Spleen (tissue), 11 donors: Measurements from ENCODE around the gene HECTD1. TPM values are rescaled to one million over a fixed set of nuclear protein-coding genes. Genes with fewer than 3 reads are reported as not detected.

Experiments
- DNase-seq: peaks from one replicate; pipeline ENCODE4 v3.0.0-alpha.2; 2020
- H3K27ac ChIP-seq, 8 donors: fragments of 200-600 bp; sonication (generic) in 7 of 8; 1 replicate in 4 of 8; 2 replicates in 4 of 8; pipeline versions ENCODE4 v1.5.0 to v1.8.0; 2016 to 2021; ENCODE audit warnings: inconsistent platforms in 4 of 8, mild to moderate bottlenecking in 4 of 8, moderate library complexity in 1 of 8
- H3K27me3 ChIP-seq, 7 donors: fragments of 200-600 bp; sonication (generic) in 6 of 7; replicated peaks in 1 of 7; 1 replicate in 4 of 7; 2 replicates in 3 of 7; pipeline versions ENCODE4 v1.5.0 to v1.8.0; 2016 to 2021; ENCODE audit warnings: inconsistent platforms in 3 of 7, mild to moderate bottlenecking in 1 of 7
- H3K36me3 ChIP-seq, 6 donors: fragments of 200-600 bp; sonication (generic) in 5 of 6; 1 replicate in 4 of 6; 2 replicates in 2 of 6; pipeline versions ENCODE4 v1.5.0 to v1.8.0; 2016 to 2021; ENCODE audit warnings: inconsistent platforms in 2 of 6
- H3K4me1 ChIP-seq, 6 donors: fragments of 200-600 bp; sonication (generic) in 5 of 6; 1 replicate in 3 of 6; 2 replicates in 3 of 6; pipeline versions ENCODE4 v1.5.0 to v1.8.0; 2016 to 2021; ENCODE audit warnings: inconsistent platforms in 3 of 6
- H3K4me3 ChIP-seq, 8 donors: fragments of 200-600 bp; sonication (generic) in 7 of 8; 1 replicate in 4 of 8; 2 replicates in 4 of 8; pipeline versions ENCODE4 v1.5.0 to v1.8.0; 2016 to 2021; ENCODE audit warnings: inconsistent platforms in 4 of 8, mild to moderate bottlenecking in 4 of 8, moderate library complexity in 2 of 8
- H3K9me3 ChIP-seq, 8 donors: fragments of 200-600 bp; sonication (generic) in 7 of 8; 1 replicate in 4 of 8; 2 replicates in 4 of 8; pipeline versions ENCODE4 v1.5.0 to v1.8.0; 2016 to 2021; ENCODE audit warnings: inconsistent platforms in 4 of 8
- CTCF ChIP-seq, 11 experiments: fragments of 200-600 bp in 7 of 11; fragments of 450-650 bp in 4 of 11; sonication (generic) in 4 of 11; IDR thresholded peaks in 8 of 11; conservative IDR thresholded peaks in 3 of 11; 1 replicate in 7 of 11; 2 replicates in 4 of 11; pipeline versions ENCODE4 v1.4.0 to v1.8.0; 2016 to 2021; ENCODE audit warnings: antibody characterized with exemption in 11 of 11, inconsistent platforms in 4 of 11, mild to moderate bottlenecking in 1 of 11
- POLR2A ChIP-seq, 3 donors: fragments of 450-650 bp; IDR thresholded peaks; one replicate each; pipeline ENCODE4 v1.5.1; 2017; ENCODE audit warnings: antibody characterized with exemption in 3 of 3, mild to moderate bottlenecking in 1 of 3
- POLR2AphosphoS5 ChIP-seq, 3 donors: sonication (generic); formaldehyde crosslinking; IDR thresholded peaks; one replicate each; pipeline ENCODE4 v1.5.1; 2017; ENCODE audit warnings: antibody characterized with exemption in 3 of 3
- WGBS, 5 donors: extraction: QIAGEN DNeasy Blood & Tissue Kit in 3 of 5; methylation state at CpG; one replicate each; pipeline versions ENCODE4 v1.1.5 to v1.1.7; 2013 to 2018; 5-methylcytosine and 5-hydroxymethylcytosine counted together
- intact Hi-C: fragments of 100-400 bp; cut with DNase I; formaldehyde crosslinking; loops from one replicate; pipeline ENCODE4 v1.15.0; 2023; ENCODE audit warnings: low total_unique reads
- polyA plus RNA-seq, 3 donors: library from polyadenylated mRNA; stranded (reverse); fragments of 200-250 nt; gene quantifications; one replicate each; pipeline ENCODE4 v1.2.1, GENCODE V29; 2013
- total RNA-seq, 7 donors: library from RNA; depleted of rRNA in 3 of 7; stranded (reverse); fragments of >200 nt in 3 of 7; fragmentation: NEBNext Ultra II Directional in 4 of 7; extraction: Animal tissue kit (Norgen Biotek cat#: 25700) in 4 of 7; gene quantifications; one replicate each; pipeline versions ENCODE4 v1.1.0 to v1.2.1, GENCODE V29; 2016 to 2021
- donor health status: healthy with polysubstance abuse.
- donor health status: DM: no; HTN: no; CAD: no; lungs with moderate emphysema.
- donor health status: DM: no; HTN: no; CAD: no.
- donor health status: Bipolar disorder and iron deficiency.
- donor health status: healthy.
- donor health status: DM: no; HTN: no; CAD: no.
- donor health status: DM: yes; HTN: yes; CAD: no.

HECTD1 gene
- total and polyA plus RNA-seq, 10 donors, result 27.6 to 176 (median 145) TPM

- 83 to 98% (median 89%) methylated on average over 3 of the region's 3 CpGs for WGBS, 5 donors
- no peak for TF ChIP-seq CTCF (IDR thresholded peaks at IDR 0.05 in 8 of 11, conservative IDR thresholded peaks at IDR 0.05 in 3 of 11)
- TF ChIP-seq POLR2A (IDR thresholded peaks at IDR 0.05), result no peak
- no peak for TF ChIP-seq POLR2AphosphoS5 (IDR thresholded peaks at IDR 0.05)
- no peak for DNase-seq
- Histone ChIP-seq H3K9me3 (no peaks in the 10 kb centered on the region), H3K27me3 (no peaks in the 10 kb centered on the region), H3K36me3 (peaks cover 0 to 39% (median 12%) of the 10 kb centered on the region in 6 donors), H3K4me3 (no peak overlapping the region), H3K27ac (no peak overlapping the region), H3K4me1 (peaks cover 0 to 7% (median 0%) of the 10 kb centered on the region in 6 donors)
- intact Hi-C loops, result loop anchor here (5.0 kb wide), 1 partner anchor 101 kb away; no protein-coding TSS in a partner anchor
Observed at GRCh38 chr14:31083781-31084180, 123.8 kb downstream of the HECTD1 start.

- intact Hi-C loops, result loop anchor here (5.0 kb wide), 1 partner anchor 98 kb away; no protein-coding TSS in a partner anchor
- H3K4me3 ChIP-seq, result no peak overlapping the region
- H3K27me3 ChIP-seq, result no peaks in the 10 kb centered on the region
- DNase-seq, result no peak
- H3K36me3 ChIP-seq, result peaks cover 0 to 38% (median 12%) of the 10 kb centered on the region in 6 donors
- WGBS, 5 donors, result 94 to 97% (median 96%) methylated on average over 4 of the region's 4 CpGs
- H3K4me1 ChIP-seq, result peaks cover 0 to 7% (median 0%) of the 10 kb centered on the region in 6 donors
- H3K27ac ChIP-seq, result no peak overlapping the region
- H3K9me3 ChIP-seq, result no peaks in the 10 kb centered on the region
- TF ChIP-seq POLR2AphosphoS5 (IDR thresholded peaks at IDR 0.05) (no peak), POLR2A (IDR thresholded peaks at IDR 0.05) (no peak), CTCF (IDR thresholded peaks at IDR 0.05 in 8 of 11, conservative IDR thresholded peaks at IDR 0.05 in 3 of 11) (no peak)
Observed at GRCh38 chr14:31080484-31080883, 127.1 kb downstream of the HECTD1 start.

- intact Hi-C loops, result loop anchor here (5.0 kb wide), 1 partner anchor 98 kb away; no protein-coding TSS in a partner anchor
- peaks cover 0 to 3% (median 0%) of the 10 kb centered on the region in 8 donors for H3K9me3 ChIP-seq
Observed at GRCh38 chr14:31080056-31080455, 127.5 kb downstream of the HECTD1 start.

GRCh38 chr14:31078766-31079165, 128.8 kb downstream of the HECTD1 start:
- intact Hi-C loops, result no loop called here

More at GRCh38 chr14:31080056-31080455, 127.5 kb downstream of the HECTD1 start:
- H3K4me1 ChIP-seq, result peaks cover 0 to 7% (median 0%) of the 10 kb centered on the region in 6 donors
- TF ChIP-seq POLR2AphosphoS5 (IDR thresholded peaks at IDR 0.05) (no peak), POLR2A (IDR thresholded peaks at IDR 0.05) (no peak)
- 71 to 92% (median 81%) methylated on average over 3 of the region's 3 CpGs for WGBS, 5 donors
- no peaks in the 10 kb centered on the region for H3K27me3 ChIP-seq
- H3K4me3 ChIP-seq, result no peak overlapping the region
- no peak for DNase-seq
- peaks cover 0 to 38% (median 10%) of the 10 kb centered on the region in 6 donors for H3K36me3 ChIP-seq
- no peak overlapping the region for H3K27ac ChIP-seq

More at GRCh38 chr14:31078766-31079165, 128.8 kb downstream of the HECTD1 start:
- H3K27ac ChIP-seq, result no peak overlapping the region
- peaks cover 0 to 6% (median 0%) of the 10 kb centered on the region in 8 donors for H3K9me3 ChIP-seq
- peaks cover 0 to 41% (median 8%) of the 10 kb centered on the region in 6 donors for H3K36me3 ChIP-seq
- no peak for DNase-seq
- H3K27me3 ChIP-seq, result no peaks in the 10 kb centered on the region
- 28 to 41% (median 35%) methylated on average over 2 of the region's 2 CpGs for WGBS, 5 donors
- peaks cover 0 to 7% (median 0%) of the 10 kb centered on the region in 6 donors for H3K4me1 ChIP-seq
- no peak overlapping the region for H3K4me3 ChIP-seq
- TF ChIP-seq POLR2AphosphoS5 (IDR thresholded peaks at IDR 0.05) (no peak), CTCF (IDR thresholded peaks at IDR 0.05 in 8 of 11, conservative IDR thresholded peaks at IDR 0.05 in 3 of 11) (no peak), POLR2A (IDR thresholded peaks at IDR 0.05) (no peak)
